Measurements from ENCODE around the gene PIGN. TPM values are rescaled to one million over a fixed set of nuclear protein-coding genes. Genes with fewer than 3 reads are reported as not detected.
"Not testable (repeated sequence)": the region's sequence is repeated elsewhere in the genome, so short reads cannot be mapped to it uniquely, and the experiment has no call there.

Gene PIGN
- total RNA-seq, 1 experiment from 2014 or later, result 22.8 TPM

GRCh38 chr18:62037012-62037742 lies 149.7 kb downstream of the PIGN start:
- BruUV-seq (replicated peaks), result no TSS peak
- TF ChIP-seq CTCF (IDR thresholded peaks at IDR 0.05; ENCODE audit: insufficient read depth in 1 of 2, low read depth in 1 of 2, low read length in 1 of 2, severe bottlenecking in 1 of 2, unreplicated experiment in 1 of 2), result no peak

GRCh38 chr18:62034286-62034685 lies 152.6 kb downstream of the PIGN start:
- CTCF ChIA-PET; H3K36me3 Mint-ChIP-seq (ENCODE audit: insufficient read depth, unreplicated experiment); H3K27me3 Mint-ChIP-seq (ENCODE audit: insufficient read depth, unreplicated experiment); DNase-seq; H3K27ac Mint-ChIP-seq (ENCODE audit: unreplicated experiment); POLR2A ChIA-PET; intact Hi-C loops (cut with micrococcal nuclease; ENCODE audit: unreplicated experiment); H3K27me3 ChIP-seq (replicated peaks; ENCODE audit: control insufficient read depth, insufficient read depth, low read length); H3K4me1 Mint-ChIP-seq (ENCODE audit: low read depth, unreplicated experiment); H3K36me3 ChIP-seq (ENCODE audit: control insufficient read depth, insufficient read depth, low read length); H3K4me3 Mint-ChIP-seq (ENCODE audit: unreplicated experiment); H3K9me3 ChIP-seq; H3K4me1 ChIP-seq; BruUV-seq (replicated peaks); H3K9me3 Mint-ChIP-seq (ENCODE audit: unreplicated experiment); H3K4me3 ChIP-seq (ENCODE audit: low read depth, low read length): not testable (repeated sequence)

More at GRCh38 chr18:62037012-62037742, 149.7 kb downstream of the PIGN start:
- no peaks in the 10 kb centered on the region for H3K27me3 Mint-ChIP-seq (ENCODE audit: insufficient read depth, unreplicated experiment)
- no peaks in the 10 kb centered on the region for H3K9me3 Mint-ChIP-seq (ENCODE audit: unreplicated experiment)
- H3K4me1 Mint-ChIP-seq (ENCODE audit: low read depth, unreplicated experiment), result no peaks in the 10 kb centered on the region
- POLR2A ChIA-PET, result no interaction called here
- H3K27me3 ChIP-seq (replicated peaks; ENCODE audit: control insufficient read depth, insufficient read depth, low read length), result no peaks in the 10 kb centered on the region
- CTCF ChIA-PET, result no interaction called here
- no peak for DNase-seq
- no peak overlapping the region for H3K4me3 Mint-ChIP-seq (ENCODE audit: unreplicated experiment)
- no peaks in the 10 kb centered on the region for H3K36me3 Mint-ChIP-seq (ENCODE audit: insufficient read depth, unreplicated experiment)
- no peak overlapping the region for H3K4me3 ChIP-seq (ENCODE audit: low read depth, low read length)
- no peaks in the 10 kb centered on the region for H3K36me3 ChIP-seq (ENCODE audit: control insufficient read depth, insufficient read depth, low read length)
- H3K9me3 ChIP-seq, result no peaks in the 10 kb centered on the region
- H3K27ac Mint-ChIP-seq (ENCODE audit: unreplicated experiment), result no peak overlapping the region
- no peaks in the 10 kb centered on the region for H3K4me1 ChIP-seq
- intact Hi-C loops (cut with micrococcal nuclease; ENCODE audit: unreplicated experiment), result no loop called here

GRCh38 chr18:62033756-62034155 lies 153.1 kb downstream of the PIGN start:
- H3K4me1 ChIP-seq, result no peaks in the 10 kb centered on the region
- BruUV-seq (replicated peaks), result no TSS peak
- no peak overlapping the region for H3K4me3 ChIP-seq (ENCODE audit: low read depth, low read length)
- intact Hi-C loops (cut with micrococcal nuclease; ENCODE audit: unreplicated experiment), result no loop called here
- H3K27ac Mint-ChIP-seq (ENCODE audit: unreplicated experiment), result no peak overlapping the region
- H3K27me3 Mint-ChIP-seq (ENCODE audit: insufficient read depth, unreplicated experiment), result peaks cover 3% of the 10 kb centered on the region
- ChIA-PET CTCF (no interaction called here), POLR2A (no interaction called here)
- no peak for DNase-seq
- H3K9me3 Mint-ChIP-seq (ENCODE audit: unreplicated experiment), result no peaks in the 10 kb centered on the region
- H3K27me3 ChIP-seq (replicated peaks; ENCODE audit: control insufficient read depth, insufficient read depth, low read length), result no peaks in the 10 kb centered on the region
- H3K36me3 Mint-ChIP-seq (ENCODE audit: insufficient read depth, unreplicated experiment), result no peaks in the 10 kb centered on the region
- no peak overlapping the region for H3K4me3 Mint-ChIP-seq (ENCODE audit: unreplicated experiment)
- no peaks in the 10 kb centered on the region for H3K9me3 ChIP-seq
- no peaks in the 10 kb centered on the region for H3K36me3 ChIP-seq (ENCODE audit: control insufficient read depth, insufficient read depth, low read length)
- H3K4me1 Mint-ChIP-seq (ENCODE audit: low read depth, unreplicated experiment), result no peaks in the 10 kb centered on the region
- no peak for TF ChIP-seq CTCF (IDR thresholded peaks at IDR 0.05; ENCODE audit: insufficient read depth in 1 of 2, low read depth in 1 of 2, low read length in 1 of 2, severe bottlenecking in 1 of 2, unreplicated experiment in 1 of 2)
